Left cardiac atrium (tissue), 4 donors: ENCODE measurements around the gene CLEC16A. TPM values are rescaled to one million over a fixed set of nuclear protein-coding genes. Genes with fewer than 3 reads are reported as not detected.

Source experiments
- ATAC-seq, 2 donors: fragments of 200-7000 bp; cut with Tn5 transposase; one replicate each; pipeline ENCODE4 v1.9.1; 2020; ENCODE audit warnings: mild to moderate bottlenecking in 2 of 2, moderate library complexity in 2 of 2
- DNase-seq: peaks from one replicate; pipeline ENCODE4 v3.0.0-alpha.2; 2020
- intact Hi-C, 2 donors: fragments of 100-400 bp; cut with DNase I; formaldehyde crosslinking; loops; one replicate each; pipeline versions ENCODE4 v1.14.1 to v1.15.1; 2022 to 2023
- total RNA-seq, 2 donors: library from RNA; stranded (reverse); fragmentation: NEBNext Ultra II Directional; extraction: Animal tissue kit (Norgen Biotek cat#: 25700); gene quantifications; one replicate each; pipeline ENCODE4 v1.2.1, GENCODE V29; 2021
- donor health status: DM: no; HTN: yes; CAD: no.
- donor health status: DM: no; HTN: yes; CAD: no; lungs with severe emphysema.
- donor health status: DM: yes; HTN: yes; CAD: no.
- donor health status: Dilated cardiomyopathy.

CLEC16A gene
- total RNA-seq, 2 donors from 2014 or later: 25.5 to 30.2 TPM

GRCh38 chr16:10978124-10978523 lies 33.8 kb downstream of the CLEC16A start:
- ATAC-seq: no peak
- intact Hi-C loops: no loop called here
- DNase-seq: no peak

GRCh38 chr16:10978871-10979446 lies 34.6 kb downstream of the CLEC16A start:
- ATAC-seq: no peak
- DNase-seq: no peak
- intact Hi-C loops: no loop called here

GRCh38 chr16:10979717-10980601 lies 35.6 kb downstream of the CLEC16A start:
- intact Hi-C loops: no loop called here
- no peak for DNase-seq
- peak; percentile 66 to 92 for ATAC-seq

GRCh38 chr16:10980813-10981212 lies 36.4 kb downstream of the CLEC16A start:
- DNase-seq (no peak), ATAC-seq (no peak)
- intact Hi-C loops: no loop called here

- no peak for ATAC-seq
- intact Hi-C loops: no loop called here
Measured at GRCh38 chr16:10981697-10982216, 37.4 kb downstream of the CLEC16A start.

GRCh38 chr16:10982465-10983150 lies 38.2 kb downstream of the CLEC16A start:
- intact Hi-C loops: no loop called here
- ATAC-seq (peak; percentile 18 to 83), DNase-seq (peak; percentile 34)

More at GRCh38 chr16:10981697-10982216, 37.4 kb downstream of the CLEC16A start:
- no peak for DNase-seq

GRCh38 chr16:10983159-10983558 lies 38.8 kb downstream of the CLEC16A start:
- intact Hi-C loops: no loop called here
- ATAC-seq (no peak), DNase-seq (no peak)

- ATAC-seq (no peak), DNase-seq (no peak)
- intact Hi-C loops: no loop called here
Measured at GRCh38 chr16:10984509-10984908, 40.1 kb downstream of the CLEC16A start.

GRCh38 chr16:10987361-10988163 lies 43.2 kb downstream of the CLEC16A start:
- intact Hi-C loops: no loop called here
- ATAC-seq: no peak
- DNase-seq: no peak

GRCh38 chr16:10988164-10988803 lies 43.9 kb downstream of the CLEC16A start:
- ATAC-seq (no peak), DNase-seq (no peak)
- intact Hi-C loops: no loop called here

- no peak for DNase-seq
- intact Hi-C loops: no loop called here
Measured at GRCh38 chr16:10988879-10989278, 44.5 kb downstream of the CLEC16A start.

GRCh38 chr16:10989559-10989958 lies 45.2 kb downstream of the CLEC16A start:
- ATAC-seq (peak in 1 of 2 donors; percentile 11), DNase-seq (no peak)
- intact Hi-C loops: no loop called here

More at GRCh38 chr16:10988879-10989278, 44.5 kb downstream of the CLEC16A start:
- no peak for ATAC-seq

- no peak for ATAC-seq
- DNase-seq: no peak
- intact Hi-C loops: no loop called here
Measured at GRCh38 chr16:10990378-10990777, 46.0 kb downstream of the CLEC16A start.

- intact Hi-C loops: no loop called here
- ATAC-seq (no peak), DNase-seq (no peak)
Measured at GRCh38 chr16:10992112-10992511, 47.7 kb downstream of the CLEC16A start.

- DNase-seq (peak; percentile 46), ATAC-seq (peak; percentile 36 to 74)
- intact Hi-C loops: no loop called here
Measured at GRCh38 chr16:10992797-10993196, 48.4 kb downstream of the CLEC16A start.

GRCh38 chr16:10993649-10994048 lies 49.3 kb downstream of the CLEC16A start:
- intact Hi-C loops: no loop called here
- ATAC-seq (no peak), DNase-seq (no peak)

GRCh38 chr16:10994571-10994970 lies 50.2 kb downstream of the CLEC16A start:
- DNase-seq (no peak), ATAC-seq (no peak)
- intact Hi-C loops: no loop called here

- DNase-seq (no peak), ATAC-seq (no peak)
- intact Hi-C loops: no loop called here
Measured at GRCh38 chr16:10995565-10995964, 51.2 kb downstream of the CLEC16A start.

- ATAC-seq: no peak
- intact Hi-C loops: no loop called here
- no peak for DNase-seq
Measured at GRCh38 chr16:10997485-10997884, 53.1 kb downstream of the CLEC16A start.
